HG02840 (cell line): ENCODE measurements around the gene RIT1.
"Not testable (repeated sequence)": the region's sequence is repeated elsewhere in the genome, so short reads cannot be mapped to it uniquely, and the experiment has no call there.

ENCODE experiments used
- ATAC-seq: cut with Tn5 transposase; IDR thresholded peaks from one replicate; pipeline ENCODE4 v1.9.1; 2021; ENCODE audit warnings: mild to moderate bottlenecking, moderate library complexity, moderate number of reproducible peaks; ENCODE audit not compliant: unreplicated experiment, low FRiP score

RIT1 gene

GRCh38 chr1:155896476-155896875 lies 14.7 kb downstream of the RIT1 start:
- not testable (repeated sequence) for ATAC-seq

- not testable (repeated sequence) for ATAC-seq
Observed at GRCh38 chr1:155895617-155896016, 15.5 kb downstream of the RIT1 start.

- no peak for ATAC-seq
Observed at GRCh38 chr1:155893389-155894142, 17.6 kb downstream of the RIT1 start.

- no peak for ATAC-seq
Observed at GRCh38 chr1:155892796-155893195, 18.4 kb downstream of the RIT1 start.

- no peak for ATAC-seq
Observed at GRCh38 chr1:155890251-155890650, 20.9 kb downstream of the RIT1 start.

GRCh38 chr1:155889566-155889965 lies 21.6 kb downstream of the RIT1 start:
- ATAC-seq = no peak

GRCh38 chr1:155888481-155888880 lies 22.7 kb downstream of the RIT1 start:
- no peak for ATAC-seq

- no peak for ATAC-seq
Observed at GRCh38 chr1:155884982-155885381, 26.2 kb downstream of the RIT1 start.

GRCh38 chr1:155884031-155884960 lies 26.9 kb downstream of the RIT1 start:
- no peak for ATAC-seq

GRCh38 chr1:155882766-155883165 lies 28.4 kb downstream of the RIT1 start:
- ATAC-seq = no peak

GRCh38 chr1:155882235-155882634 lies 28.9 kb downstream of the RIT1 start:
- ATAC-seq = no peak

GRCh38 chr1:155880950-155881349 lies 30.2 kb downstream of the RIT1 start:
- ATAC-seq = no peak

GRCh38 chr1:155880251-155880650 lies 30.9 kb downstream of the RIT1 start:
- ATAC-seq = no peak

GRCh38 chr1:155877945-155878344 lies 33.2 kb downstream of the RIT1 start:
- no peak for ATAC-seq

- no peak for ATAC-seq
Observed at GRCh38 chr1:155873860-155874259, 37.3 kb downstream of the RIT1 start.

GRCh38 chr1:155872527-155872926 lies 38.6 kb downstream of the RIT1 start:
- no peak for ATAC-seq

- no peak for ATAC-seq
Observed at GRCh38 chr1:155871390-155871789, 39.8 kb downstream of the RIT1 start.

- no peak for ATAC-seq
Observed at GRCh38 chr1:155867766-155868165, 43.4 kb downstream of the RIT1 start.

- no peak for ATAC-seq
Observed at GRCh38 chr1:155864393-155864792, 46.8 kb downstream of the RIT1 start.

GRCh38 chr1:155861896-155862295 lies 49.3 kb downstream of the RIT1 start:
- ATAC-seq = no peak

- ATAC-seq = no peak
Observed at GRCh38 chr1:155860970-155861510, 50.1 kb downstream of the RIT1 start.
